ENCODE results near the gene PYGB.
"Not testable (repeated sequence)": the region's sequence is repeated elsewhere in the genome, so short reads cannot be mapped to it uniquely, and the experiment has no call there.

The PYGB gene

GRCh38 chr20:25249198-25249931, 1.5 kb downstream of the PYGB start:
- DNase-seq = no peak

- DNase-seq = no peak
Observed at GRCh38 chr20:25250508-25250907, 2.6 kb downstream of the PYGB start.

- DNase-seq = no peak
Observed at GRCh38 chr20:25251019-25251418, 3.1 kb downstream of the PYGB start.

- DNase-seq = no peak
Observed at GRCh38 chr20:25251558-25251957, 3.7 kb downstream of the PYGB start.

DNA sequence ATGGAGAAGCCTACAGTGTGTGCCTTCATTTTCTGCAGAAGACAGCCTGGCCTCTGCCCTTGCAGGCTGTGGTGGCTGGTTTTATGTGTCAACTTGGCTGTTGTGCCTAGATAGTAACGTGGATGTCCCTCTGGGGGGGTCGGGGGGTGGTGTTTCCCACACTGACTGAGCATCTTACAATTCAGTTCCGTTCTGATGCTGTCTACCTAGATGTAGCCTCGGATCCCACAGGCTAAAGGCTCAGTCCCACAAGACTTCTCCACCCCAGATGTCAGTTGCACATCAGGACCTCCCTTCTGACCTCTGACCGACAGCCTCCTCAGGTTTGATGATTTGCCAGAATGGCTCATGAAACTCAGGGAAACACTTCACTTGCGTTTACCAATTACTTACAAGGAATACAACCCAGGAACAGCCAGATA, 4.4 kb downstream of the PYGB start:
- no peak for DNase-seq

DNA sequence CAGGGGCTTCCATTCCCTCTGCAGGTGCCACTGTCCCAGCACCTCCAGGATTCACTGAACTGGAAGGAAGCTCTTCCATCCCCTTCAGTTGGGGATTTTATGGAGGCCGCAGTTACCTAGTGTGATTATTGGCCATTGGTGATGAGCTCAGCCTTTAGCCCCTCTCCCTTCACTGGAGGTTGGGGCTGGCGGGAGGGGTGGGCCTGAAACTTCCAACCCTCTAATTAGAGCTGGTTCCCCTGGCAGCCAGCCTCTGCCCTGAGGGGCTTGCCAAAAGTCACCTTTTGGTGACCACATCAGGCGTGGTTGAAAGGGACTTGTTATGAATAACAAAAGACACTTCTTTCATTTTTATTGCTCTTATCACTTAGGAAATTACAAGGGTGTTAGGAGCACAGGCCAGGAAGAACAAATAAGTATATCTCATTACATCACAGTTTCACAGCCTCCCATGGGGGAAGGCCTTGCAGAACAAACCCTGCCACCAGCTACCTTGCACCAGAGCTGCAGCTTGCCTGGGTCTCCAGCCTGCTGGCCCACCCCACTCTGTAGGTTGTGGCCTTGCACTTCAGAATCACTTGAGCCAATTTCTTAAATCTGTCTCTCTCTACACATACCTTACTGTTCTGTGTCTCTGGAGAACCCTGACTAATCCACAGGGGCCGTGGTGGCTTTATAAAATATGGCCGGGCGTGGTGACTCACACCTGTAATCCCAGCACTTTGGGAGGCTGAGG, 5.0 kb downstream of the PYGB start:
- DNase-seq = no peak

DNA sequence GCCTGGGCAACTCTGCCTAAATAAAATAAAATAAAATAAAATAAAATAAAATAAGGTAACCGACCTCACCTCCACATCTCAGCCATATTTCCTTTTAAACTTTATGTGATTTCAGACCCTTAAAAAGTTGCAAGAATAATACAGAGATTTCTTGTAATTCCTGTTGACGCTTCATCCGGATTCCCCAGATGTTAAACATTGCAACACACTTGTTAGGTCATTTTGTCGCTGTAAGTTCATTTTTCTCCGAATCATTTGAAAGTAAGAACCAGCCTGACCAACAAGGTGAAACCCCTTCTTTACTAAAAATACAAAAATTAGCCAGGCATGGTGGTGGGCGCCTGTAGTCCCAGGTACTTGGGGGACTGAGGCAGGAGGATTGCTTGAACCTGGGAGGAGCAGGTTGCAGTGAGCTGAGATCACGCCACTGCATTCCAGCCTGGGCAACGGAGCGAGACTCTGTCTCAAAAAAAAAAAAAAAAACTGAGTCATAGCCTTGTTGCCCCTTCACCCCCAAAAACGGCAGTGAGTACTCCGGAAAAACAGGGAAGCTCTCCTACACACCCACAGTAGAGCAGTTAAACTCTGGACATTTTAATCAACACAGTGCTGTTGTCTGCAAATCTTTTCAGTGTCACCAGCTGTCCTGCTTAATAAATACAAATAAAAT, 5.9 kb downstream of the PYGB start:
- DNase-seq = no peak

DNA sequence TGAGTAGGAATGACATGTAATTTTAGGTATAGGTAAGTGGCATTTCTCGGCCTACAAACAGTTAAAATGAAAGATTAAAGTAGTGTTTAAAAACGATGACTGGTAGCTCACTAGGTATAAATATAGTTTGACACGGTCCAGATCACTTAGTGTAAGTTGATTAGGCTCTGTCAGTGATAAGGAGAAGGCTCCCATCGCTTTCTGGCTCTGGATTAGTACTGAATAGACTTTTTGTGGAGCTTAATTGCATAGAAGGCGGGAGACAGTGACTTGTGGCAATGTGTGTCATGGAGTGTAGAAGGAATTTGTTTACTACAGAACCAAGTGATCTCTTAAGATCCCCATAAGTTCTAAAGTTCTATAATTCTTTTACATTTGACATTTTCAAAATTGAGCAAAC, 6.7 kb downstream of the PYGB start:
- no peak for DNase-seq

GRCh38 chr20:25254986-25255680, 7.2 kb downstream of the PYGB start:
- no peak for DNase-seq

- DNase-seq = no peak
Observed at GRCh38 chr20:25256226-25256859, 8.5 kb downstream of the PYGB start.

DNA sequence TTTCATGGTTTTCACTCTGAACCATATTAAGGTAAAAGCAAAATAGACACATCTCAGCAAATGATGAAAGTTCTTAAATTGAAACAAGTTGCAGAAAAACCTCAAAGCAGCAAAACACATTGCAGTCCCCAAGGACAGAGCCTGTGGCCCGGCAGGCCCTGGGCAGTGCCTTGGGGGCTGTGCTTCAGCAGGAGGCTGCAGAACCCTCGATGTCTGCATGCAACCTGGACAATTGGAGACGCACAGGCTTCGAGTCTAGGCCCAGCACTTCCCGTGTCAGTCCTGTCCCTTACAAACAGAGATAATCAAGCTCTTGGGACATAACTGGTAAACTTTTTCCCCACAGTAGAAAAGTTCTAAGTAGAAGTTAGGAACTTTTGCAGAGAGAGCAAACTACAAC, 9.2 kb downstream of the PYGB start:
- DNase-seq = no peak

DNA sequence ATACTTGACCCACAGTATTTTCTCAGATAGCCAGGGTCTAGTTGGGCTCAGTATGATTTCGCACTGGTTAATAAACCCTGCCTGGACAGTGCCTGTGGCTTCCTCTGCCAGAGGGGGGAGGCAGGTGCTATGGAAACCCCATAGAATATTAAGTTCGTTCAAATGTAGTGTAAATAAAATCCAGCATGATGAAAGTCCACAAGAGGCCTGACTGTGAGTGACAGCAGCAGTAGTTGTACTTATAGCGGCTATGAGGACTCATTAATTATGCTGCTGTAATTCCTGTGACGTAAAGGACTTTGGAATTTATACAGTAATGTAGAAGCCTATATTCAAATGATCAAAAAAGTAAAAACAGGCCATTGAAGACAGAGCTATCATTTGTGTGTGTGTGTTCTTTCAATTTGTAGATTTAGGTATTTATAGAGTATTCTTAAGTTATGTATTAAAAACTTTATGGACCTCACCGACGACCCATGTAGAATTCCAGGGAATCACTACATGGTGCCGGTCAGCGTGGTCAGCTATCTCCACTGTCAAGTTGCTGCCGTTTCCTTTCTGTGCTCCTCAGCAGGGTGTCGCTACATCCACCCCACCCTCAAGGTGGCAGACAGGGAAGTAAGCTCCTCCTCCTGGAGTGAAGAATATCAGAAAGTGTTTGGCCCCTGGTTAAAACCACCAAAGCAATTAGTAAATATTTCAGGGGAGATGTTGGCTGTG, 10.0 kb downstream of the PYGB start:
- DNase-seq = no peak

DNA sequence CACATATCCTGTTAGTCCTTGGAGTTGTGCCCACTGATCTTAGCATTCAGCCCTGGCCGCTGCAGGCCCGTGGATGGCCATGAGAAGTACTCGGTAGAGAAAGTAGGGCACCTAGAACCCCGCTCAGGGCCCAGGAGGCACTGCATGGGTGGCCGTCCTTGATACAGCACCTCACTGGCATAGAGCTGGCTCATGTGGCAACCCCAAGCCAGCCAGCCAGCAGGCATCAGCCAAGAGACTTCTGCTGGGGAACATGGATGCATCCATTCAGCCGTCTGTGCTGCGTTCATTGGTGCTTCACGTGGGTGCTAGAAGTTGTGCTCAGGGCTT, 10.6 kb downstream of the PYGB start:
- DNase-seq = no peak

GRCh38 chr20:25258828-25259227, 10.9 kb downstream of the PYGB start:
- DNase-seq = no peak

DNA sequence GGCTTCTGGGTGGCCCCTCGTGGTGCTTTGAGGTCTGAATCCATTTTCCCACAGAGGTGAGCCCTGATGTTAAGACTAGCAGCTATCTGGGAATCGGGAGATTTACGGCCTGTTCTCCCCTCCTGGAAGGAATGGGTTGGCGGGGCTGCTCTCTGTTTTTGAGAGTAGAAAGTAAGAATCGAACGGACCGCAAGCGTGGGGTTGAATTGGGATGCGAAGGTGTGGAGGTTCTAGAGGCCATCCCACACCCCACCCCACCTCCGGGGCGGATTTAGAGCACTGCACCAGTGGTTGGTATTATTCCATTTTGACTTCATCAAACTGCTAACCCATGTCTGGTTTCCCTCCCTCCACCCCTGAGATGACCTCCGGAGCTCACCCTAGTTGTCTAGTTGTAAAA, 11.5 kb downstream of the PYGB start:
- DNase-seq = no peak

GRCh38 chr20:25259788-25260254, 11.9 kb downstream of the PYGB start:
- DNase-seq = no peak

- DNase-seq = not testable (repeated sequence)
Observed at GRCh38 chr20:25260770-25261437, 13.0 kb downstream of the PYGB start.

GRCh38 chr20:25269057-25269832, 21.4 kb downstream of the PYGB start:
- no peak for DNase-seq

- DNase-seq = no peak
Observed at GRCh38 chr20:25269833-25270170, 21.9 kb downstream of the PYGB start.

DNA sequence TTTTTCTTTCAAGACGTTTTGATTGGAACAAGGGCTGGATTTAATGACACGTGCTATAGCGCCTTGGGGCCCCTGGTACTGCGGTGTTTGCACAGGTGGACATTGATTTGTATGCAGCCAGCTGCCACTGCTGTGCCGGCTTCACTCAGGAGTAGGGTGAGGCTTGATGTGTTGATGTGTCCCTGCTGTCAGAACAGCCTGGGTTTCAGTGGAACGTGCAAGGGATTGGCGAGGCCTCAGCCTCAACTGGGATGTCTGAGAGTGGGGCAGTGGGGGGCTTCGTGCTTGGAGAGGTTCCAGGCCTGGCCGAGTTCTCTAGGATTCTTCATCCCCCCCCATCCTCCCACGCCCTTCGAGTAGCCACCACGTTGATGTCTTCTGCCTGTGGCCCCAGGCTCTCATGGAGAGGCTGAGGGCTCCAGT, 23.0 kb downstream of the PYGB start:
- DNase-seq = no peak

Data from CD4-positive, alpha-beta T cell treated with Interferon alpha-2 for 1 hour (primary cell).